ENCODE data around the gene MSI2.
A peak's percentile ranks its signal among the peaks of the same experiment; 100 is the strongest.

Gene MSI2

GRCh38 chr17:57488856-57489255 lies 232.5 kb downstream of the MSI2 start:
- Histone ChIP-seq H3K9ac (ENCODE audit: low read depth, low read length, poor library complexity) (no peak overlapping the region), H2BK12ac (ENCODE audit: low read length) (no peak overlapping the region), H3K23ac (ENCODE audit: low read depth, low read length, poor library complexity) (no peak overlapping the region), H4K8ac (ENCODE audit: low read depth, low read length) (no peak overlapping the region), H3K79me1 (ENCODE audit: low read depth, low read length) (peaks cover 7% of the 10 kb centered on the region), H2BK15ac (ENCODE audit: low read length) (no peak overlapping the region), H2BK120ac (ENCODE audit: low read depth, low read length) (no peak overlapping the region), H2AK5ac (ENCODE audit: low read depth, low read length) (no peak overlapping the region), H3K36me3 (replicated peaks in 1 of 2; ENCODE audit: control insufficient read depth in 2 of 2, insufficient read depth in 2 of 2, low read length in 2 of 2) (peaks cover 0 to 16% of the 10 kb centered on the region in 2 donors), H3K4me3 (ENCODE audit: low read length in 2 of 2) (no peak overlapping the region), H3K18ac (ENCODE audit: low read length) (peak overlapping the region; percentile 33), H3K27me3 (ENCODE audit: control insufficient read depth in 3 of 3, insufficient read depth in 3 of 3, low read depth in 1 of 3, low read length in 3 of 3) (no peaks in the 10 kb centered on the region), H3K14ac (ENCODE audit: low read length) (no peak overlapping the region), H2AFZ (ENCODE audit: low read length) (no peak overlapping the region), H3K4ac (ENCODE audit: low read length) (no peak overlapping the region), H4K91ac (ENCODE audit: low read depth, low read length, poor library complexity) (no peak overlapping the region), H3K27ac (replicated peaks; ENCODE audit: low read length) (no peak overlapping the region), H2BK5ac (ENCODE audit: low read length) (no peak overlapping the region), H3K4me2 (ENCODE audit: insufficient read depth, low read length, poor library complexity, severe bottlenecking) (no peak overlapping the region), H3K4me1 (ENCODE audit: control insufficient read depth in 2 of 2, insufficient read depth in 1 of 2, low read depth in 1 of 2, low read length in 2 of 2) (peaks cover 15 to 28% of the 10 kb centered on the region in 2 donors), H3K9me3 (replicated peaks in 1 of 2; ENCODE audit: control insufficient read depth in 2 of 2, insufficient read depth in 1 of 2, low read depth in 1 of 2, low read length in 2 of 2) (peaks cover 0 to 2% of the 10 kb centered on the region in 2 donors)
- no CpG with 5 or more reads among the region's 9 CpGs for WGBS, 2 donors (ENCODE audit: extremely low coverage in 2 of 2, insufficient read length in 2 of 2, insufficient replicate concordance in 1 of 2)
- no peak for DNase-seq (ENCODE audit: low spot score)

GRCh38 chr17:57489321-57489720 lies 233.0 kb downstream of the MSI2 start:
- Histone ChIP-seq H3K14ac (ENCODE audit: low read length) (no peak overlapping the region), H3K27ac (replicated peaks; ENCODE audit: low read length) (no peak overlapping the region), H3K23ac (ENCODE audit: low read depth, low read length, poor library complexity) (no peak overlapping the region), H4K8ac (ENCODE audit: low read depth, low read length) (no peak overlapping the region), H2BK12ac (ENCODE audit: low read length) (no peak overlapping the region), H4K91ac (ENCODE audit: low read depth, low read length, poor library complexity) (no peak overlapping the region), H3K9me3 (replicated peaks in 1 of 2; ENCODE audit: control insufficient read depth in 2 of 2, insufficient read depth in 1 of 2, low read depth in 1 of 2, low read length in 2 of 2) (peaks cover 0 to 2% of the 10 kb centered on the region in 2 donors), H3K4ac (ENCODE audit: low read length) (no peak overlapping the region), H3K4me2 (ENCODE audit: insufficient read depth, low read length, poor library complexity, severe bottlenecking) (no peak overlapping the region), H2AFZ (ENCODE audit: low read length) (no peak overlapping the region), H3K18ac (ENCODE audit: low read length) (peak overlapping the region; percentile 73), H2BK5ac (ENCODE audit: low read length) (no peak overlapping the region), H2BK120ac (ENCODE audit: low read depth, low read length) (no peak overlapping the region), H3K4me3 (ENCODE audit: low read length in 2 of 2) (no peak overlapping the region), H2BK15ac (ENCODE audit: low read length) (no peak overlapping the region), H3K36me3 (replicated peaks in 1 of 2; ENCODE audit: control insufficient read depth in 2 of 2, insufficient read depth in 2 of 2, low read length in 2 of 2) (peaks cover 0 to 17% of the 10 kb centered on the region in 2 donors), H3K79me1 (ENCODE audit: low read depth, low read length) (peaks cover 7% of the 10 kb centered on the region), H3K9ac (ENCODE audit: low read depth, low read length, poor library complexity) (no peak overlapping the region), H3K4me1 (ENCODE audit: control insufficient read depth in 2 of 2, insufficient read depth in 1 of 2, low read depth in 1 of 2, low read length in 2 of 2) (peaks cover 15 to 25% of the 10 kb centered on the region in 2 donors), H2AK5ac (ENCODE audit: low read depth, low read length) (no peak overlapping the region), H3K27me3 (ENCODE audit: control insufficient read depth in 3 of 3, insufficient read depth in 3 of 3, low read depth in 1 of 3, low read length in 3 of 3) (no peaks in the 10 kb centered on the region)
- DNase-seq (ENCODE audit: low spot score): no peak
- no CpG with 5 or more reads among the region's 4 CpGs for WGBS, 2 donors (ENCODE audit: extremely low coverage in 2 of 2, insufficient read length in 2 of 2, insufficient replicate concordance in 1 of 2)

GRCh38 chr17:57490111-57490845 lies 234.0 kb downstream of the MSI2 start:
- no peak overlapping the region for H2BK5ac ChIP-seq (ENCODE audit: low read length)
- no peak overlapping the region for H2AK5ac ChIP-seq (ENCODE audit: low read depth, low read length)
- no peak overlapping the region for H3K4ac ChIP-seq (ENCODE audit: low read length)
- H4K8ac ChIP-seq (ENCODE audit: low read depth, low read length): no peak overlapping the region
- H2BK12ac ChIP-seq (ENCODE audit: low read length): no peak overlapping the region
- no peak overlapping the region for H2BK120ac ChIP-seq (ENCODE audit: low read depth, low read length)
- no peak overlapping the region for H3K23ac ChIP-seq (ENCODE audit: low read depth, low read length, poor library complexity)
- peaks cover 7% of the 10 kb centered on the region for H3K79me1 ChIP-seq (ENCODE audit: low read depth, low read length)
- no peak overlapping the region for H3K9ac ChIP-seq (ENCODE audit: low read depth, low read length, poor library complexity)
- WGBS, 2 donors (ENCODE audit: extremely low coverage in 2 of 2, insufficient read length in 2 of 2, insufficient replicate concordance in 1 of 2): no CpG with 5 or more reads among the region's 4 CpGs
- no peak for DNase-seq (ENCODE audit: low spot score)
- no peak overlapping the region for H2AFZ ChIP-seq (ENCODE audit: low read length)
- H3K18ac ChIP-seq (ENCODE audit: low read length): no peak overlapping the region
- H3K27ac ChIP-seq (replicated peaks; ENCODE audit: low read length): no peak overlapping the region
- peaks cover 0 to 2% of the 10 kb centered on the region in 2 donors for H3K9me3 ChIP-seq (replicated peaks in 1 of 2; ENCODE audit: control insufficient read depth in 2 of 2, insufficient read depth in 1 of 2, low read depth in 1 of 2, low read length in 2 of 2)
- no peak overlapping the region for H4K91ac ChIP-seq (ENCODE audit: low read depth, low read length, poor library complexity)
- no peak overlapping the region for H3K4me2 ChIP-seq (ENCODE audit: insufficient read depth, low read length, poor library complexity, severe bottlenecking)
- H3K27me3 ChIP-seq (ENCODE audit: control insufficient read depth in 3 of 3, insufficient read depth in 3 of 3, low read depth in 1 of 3, low read length in 3 of 3): no peaks in the 10 kb centered on the region
- peaks cover 0 to 17% of the 10 kb centered on the region in 2 donors for H3K36me3 ChIP-seq (replicated peaks in 1 of 2; ENCODE audit: control insufficient read depth in 2 of 2, insufficient read depth in 2 of 2, low read length in 2 of 2)
- H3K4me3 ChIP-seq (ENCODE audit: low read length in 2 of 2): no peak overlapping the region
- peaks cover 15 to 23% of the 10 kb centered on the region in 2 donors for H3K4me1 ChIP-seq (ENCODE audit: control insufficient read depth in 2 of 2, insufficient read depth in 1 of 2, low read depth in 1 of 2, low read length in 2 of 2)
- H2BK15ac ChIP-seq (ENCODE audit: low read length): no peak overlapping the region
- H3K14ac ChIP-seq (ENCODE audit: low read length): no peak overlapping the region

GRCh38 chr17:57490890-57491289 lies 234.6 kb downstream of the MSI2 start:
- H2AK5ac ChIP-seq (ENCODE audit: low read depth, low read length): no peak overlapping the region
- no peak overlapping the region for H3K27ac ChIP-seq (replicated peaks; ENCODE audit: low read length)
- H3K9ac ChIP-seq (ENCODE audit: low read depth, low read length, poor library complexity): no peak overlapping the region
- no peak overlapping the region for H3K4me3 ChIP-seq (ENCODE audit: low read length in 2 of 2)
- no peak for DNase-seq (ENCODE audit: low spot score)
- H2AFZ ChIP-seq (ENCODE audit: low read length): no peak overlapping the region
- no peak overlapping the region for H2BK5ac ChIP-seq (ENCODE audit: low read length)
- no peak overlapping the region for H2BK12ac ChIP-seq (ENCODE audit: low read length)
- no peak overlapping the region for H3K14ac ChIP-seq (ENCODE audit: low read length)
- no peak overlapping the region for H4K8ac ChIP-seq (ENCODE audit: low read depth, low read length)
- H3K4me1 ChIP-seq (ENCODE audit: control insufficient read depth in 2 of 2, insufficient read depth in 1 of 2, low read depth in 1 of 2, low read length in 2 of 2): peaks cover 12 to 17% of the 10 kb centered on the region in 2 donors
- no peaks in the 10 kb centered on the region for H3K27me3 ChIP-seq (ENCODE audit: control insufficient read depth in 3 of 3, insufficient read depth in 3 of 3, low read depth in 1 of 3, low read length in 3 of 3)
- WGBS, 2 donors (ENCODE audit: extremely low coverage in 2 of 2, insufficient read length in 2 of 2, insufficient replicate concordance in 1 of 2): no CpG with 5 or more reads among the region's 12 CpGs
- no peak overlapping the region for H2BK120ac ChIP-seq (ENCODE audit: low read depth, low read length)
- H3K36me3 ChIP-seq (replicated peaks in 1 of 2; ENCODE audit: control insufficient read depth in 2 of 2, insufficient read depth in 2 of 2, low read length in 2 of 2): peaks cover 0 to 17% of the 10 kb centered on the region in 2 donors
- H2BK15ac ChIP-seq (ENCODE audit: low read length): no peak overlapping the region
- H3K18ac ChIP-seq (ENCODE audit: low read length): peak overlapping the region; percentile 58
- peaks cover 7% of the 10 kb centered on the region for H3K79me1 ChIP-seq (ENCODE audit: low read depth, low read length)
- H4K91ac ChIP-seq (ENCODE audit: low read depth, low read length, poor library complexity): no peak overlapping the region
- no peak overlapping the region for H3K23ac ChIP-seq (ENCODE audit: low read depth, low read length, poor library complexity)
- no peak overlapping the region for H3K4me2 ChIP-seq (ENCODE audit: insufficient read depth, low read length, poor library complexity, severe bottlenecking)
- no peak overlapping the region for H3K4ac ChIP-seq (ENCODE audit: low read length)
- peaks cover 0 to 2% of the 10 kb centered on the region in 2 donors for H3K9me3 ChIP-seq (replicated peaks in 1 of 2; ENCODE audit: control insufficient read depth in 2 of 2, insufficient read depth in 1 of 2, low read depth in 1 of 2, low read length in 2 of 2)

Measured in neuronal stem cell (in vitro differentiated cells).